Upper lobe of left lung (tissue), 4 donors: ENCODE results near the gene UTRN.

Experiments used
- EP300 ChIP-seq, 4 donors: sonication (generic); formaldehyde crosslinking; IDR thresholded peaks; one replicate each; pipeline ENCODE4 v1.5.1; 2017; ENCODE audit warnings: antibody characterized with exemption in 4 of 4, control low read depth in 2 of 4
- POLR2A ChIP-seq, 4 donors: fragments of 450-650 bp; IDR thresholded peaks; one replicate each; pipeline ENCODE4 v1.5.1; 2016 to 2017; ENCODE audit warnings: antibody characterized with exemption in 4 of 4, mild to moderate bottlenecking in 2 of 4
- POLR2AphosphoS5 ChIP-seq, 2 donors: sonication (generic); formaldehyde crosslinking; IDR thresholded peaks; one replicate each; pipeline ENCODE4 v1.5.1; 2017; ENCODE audit warnings: antibody characterized with exemption in 2 of 2
- TF ChIP-seq, protein P1 (sequence below), 6 experiments: fragments of 450-650 bp in 4 of 6; fragments of 200-600 bp in 2 of 6; sonication (generic) in 2 of 6; IDR thresholded peaks; one replicate each; pipeline ENCODE4 v1.5.1; 2016 to 2019; ENCODE audit warnings: antibody characterized with exemption in 6 of 6

DNA sequence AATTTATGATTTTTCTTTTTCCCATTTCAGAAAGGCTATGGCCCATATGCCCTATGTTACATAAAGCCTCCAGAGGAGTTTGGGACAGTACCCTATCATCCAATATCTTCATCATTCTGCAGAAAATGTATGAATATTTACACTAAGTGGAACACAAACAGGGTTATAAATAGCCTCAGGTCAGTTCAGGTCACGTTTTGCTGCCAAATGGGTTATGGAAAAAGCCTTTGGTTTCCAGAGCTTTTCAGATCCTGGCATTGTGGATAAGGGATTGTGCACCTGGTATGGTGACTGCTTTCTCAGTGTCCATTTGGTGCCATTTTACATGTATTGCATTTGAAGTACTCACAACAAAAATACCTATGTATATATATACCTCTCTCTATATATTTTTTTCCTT lies 29.4 kb downstream of the UTRN start:
- TF ChIP-seq, protein P1, sequence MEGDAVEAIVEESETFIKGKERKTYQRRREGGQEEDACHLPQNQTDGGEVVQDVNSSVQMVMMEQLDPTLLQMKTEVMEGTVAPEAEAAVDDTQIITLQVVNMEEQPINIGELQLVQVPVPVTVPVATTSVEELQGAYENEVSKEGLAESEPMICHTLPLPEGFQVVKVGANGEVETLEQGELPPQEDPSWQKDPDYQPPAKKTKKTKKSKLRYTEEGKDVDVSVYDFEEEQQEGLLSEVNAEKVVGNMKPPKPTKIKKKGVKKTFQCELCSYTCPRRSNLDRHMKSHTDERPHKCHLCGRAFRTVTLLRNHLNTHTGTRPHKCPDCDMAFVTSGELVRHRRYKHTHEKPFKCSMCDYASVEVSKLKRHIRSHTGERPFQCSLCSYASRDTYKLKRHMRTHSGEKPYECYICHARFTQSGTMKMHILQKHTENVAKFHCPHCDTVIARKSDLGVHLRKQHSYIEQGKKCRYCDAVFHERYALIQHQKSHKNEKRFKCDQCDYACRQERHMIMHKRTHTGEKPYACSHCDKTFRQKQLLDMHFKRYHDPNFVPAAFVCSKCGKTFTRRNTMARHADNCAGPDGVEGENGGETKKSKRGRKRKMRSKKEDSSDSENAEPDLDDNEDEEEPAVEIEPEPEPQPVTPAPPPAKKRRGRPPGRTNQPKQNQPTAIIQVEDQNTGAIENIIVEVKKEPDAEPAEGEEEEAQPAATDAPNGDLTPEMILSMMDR (IDR thresholded peaks at IDR 0.05) = no peak
- TF ChIP-seq POLR2A (IDR thresholded peaks at IDR 0.05) (no peak), EP300 (IDR thresholded peaks at IDR 0.05) (no peak), POLR2AphosphoS5 (IDR thresholded peaks at IDR 0.05) (no peak)
